ENCODE results near the gene FEV. TPM values are rescaled to one million over a fixed set of nuclear protein-coding genes. Genes with fewer than 3 reads are reported as not detected.
A peak's percentile ranks its signal among the peaks of the same experiment; 100 is the strongest.

Gene FEV
- not detected in 2 replicates for total RNA-seq (2014; rRNA removed; shearing (Covaris generic); ENCODE audit: low replicate concordance)

GRCh38 chr2:218985021-218985324 lies at the start of gene FEV:
Gene FEV, minus strand, starts transcription at chr2:218985184. Its CDS starts 109 bp downstream, at chr2:218985075.
- H3K4me3 ChIP-seq (ENCODE audit: low read length) = no peak within 1 kb of the TSS
- H4K20me1 ChIP-seq (ENCODE audit: insufficient read depth, low read depth, low read length) = no peaks in the 10 kb centered on the region
- H3K36me3 ChIP-seq (ENCODE audit: insufficient read depth, low read length) = no peaks in the 10 kb centered on the region
- no peaks in the 10 kb centered on the region for H3K79me2 ChIP-seq (ENCODE audit: low read length)
- no peaks in the 10 kb centered on the region for H3K27me3 ChIP-seq (ENCODE audit: low read length)
- no peak for DNase-seq
- peaks cover 7% of the 10 kb centered on the region for H3K4me1 ChIP-seq (ENCODE audit: low read length)
- no peak within 1 kb of the TSS for H3K9ac ChIP-seq (ENCODE audit: low read length)
- H3K27ac ChIP-seq (ENCODE audit: low read length) = no peak within 1 kb of the TSS
- no peaks in the 10 kb centered on the region for H3K9me3 ChIP-seq (ENCODE audit: low read length)
- no peak within 1 kb of the TSS for H2AFZ ChIP-seq (ENCODE audit: low read length)
- H3K4me2 ChIP-seq (ENCODE audit: low read depth, low read length, poor library complexity, severe bottlenecking) = no peak within 1 kb of the TSS
- no peaks in the 10 kb centered on the region for H3K9me2 ChIP-seq (replicated peaks; ENCODE audit: insufficient read depth, low read length)

- H3K9me2 ChIP-seq (replicated peaks; ENCODE audit: insufficient read depth, low read length) = no peaks in the 10 kb centered on the region
- H3K4me3 ChIP-seq (ENCODE audit: low read length) = no peak overlapping the region
- H4K20me1 ChIP-seq (ENCODE audit: insufficient read depth, low read depth, low read length) = 0 out of 2 replicates have a peak, but pooled peaks cover 3% of the 10 kb centered on the region
- no peaks in the 10 kb centered on the region for H3K4me1 ChIP-seq (ENCODE audit: low read length)
- no peak overlapping the region for H2AFZ ChIP-seq (ENCODE audit: low read length)
- H3K27ac ChIP-seq (ENCODE audit: low read length) = no peak overlapping the region
- DNase-seq = no peak
- H3K4me2 ChIP-seq (ENCODE audit: low read depth, low read length, poor library complexity, severe bottlenecking) = no peak overlapping the region
- no peaks in the 10 kb centered on the region for H3K9me3 ChIP-seq (ENCODE audit: low read length)
- no peak overlapping the region for H3K9ac ChIP-seq (ENCODE audit: low read length)
- no peaks in the 10 kb centered on the region for H3K79me2 ChIP-seq (ENCODE audit: low read length)
- no peaks in the 10 kb centered on the region for H3K27me3 ChIP-seq (ENCODE audit: low read length)
- no peaks in the 10 kb centered on the region for H3K36me3 ChIP-seq (ENCODE audit: insufficient read depth, low read length)
Measured at GRCh38 chr2:219032051-219032745, 47.2 kb upstream of the FEV start.

GRCh38 chr2:219031005-219031738 lies 46.2 kb upstream of the FEV start:
- no peak for DNase-seq
- Histone ChIP-seq H3K27ac (ENCODE audit: low read length) (no peak overlapping the region), H3K36me3 (ENCODE audit: insufficient read depth, low read length) (no peaks in the 10 kb centered on the region), H3K4me2 (ENCODE audit: low read depth, low read length, poor library complexity, severe bottlenecking) (no peak overlapping the region), H3K4me3 (ENCODE audit: low read length) (no peak overlapping the region), H3K27me3 (ENCODE audit: low read length) (no peaks in the 10 kb centered on the region), H3K9me2 (replicated peaks; ENCODE audit: insufficient read depth, low read length) (no peaks in the 10 kb centered on the region), H2AFZ (ENCODE audit: low read length) (no peak overlapping the region), H3K9me3 (ENCODE audit: low read length) (no peaks in the 10 kb centered on the region), H3K79me2 (ENCODE audit: low read length) (no peaks in the 10 kb centered on the region), H3K9ac (ENCODE audit: low read length) (no peak overlapping the region), H3K4me1 (ENCODE audit: low read length) (no peaks in the 10 kb centered on the region), H4K20me1 (ENCODE audit: insufficient read depth, low read depth, low read length) (0 out of 2 replicates have a peak, but pooled peaks cover 3% of the 10 kb centered on the region)

- no peaks in the 10 kb centered on the region for H3K36me3 ChIP-seq (ENCODE audit: insufficient read depth, low read length)
- no peak overlapping the region for H2AFZ ChIP-seq (ENCODE audit: low read length)
- no peaks in the 10 kb centered on the region for H3K9me2 ChIP-seq (replicated peaks; ENCODE audit: insufficient read depth, low read length)
- no peak overlapping the region for H3K4me3 ChIP-seq (ENCODE audit: low read length)
- no peak overlapping the region for H3K4me2 ChIP-seq (ENCODE audit: low read depth, low read length, poor library complexity, severe bottlenecking)
- H3K9ac ChIP-seq (ENCODE audit: low read length) = no peak overlapping the region
- H3K4me1 ChIP-seq (ENCODE audit: low read length) = no peaks in the 10 kb centered on the region
- H4K20me1 ChIP-seq (ENCODE audit: insufficient read depth, low read depth, low read length) = 0 out of 2 replicates have a peak, but pooled peaks cover 3% of the 10 kb centered on the region
- H3K27me3 ChIP-seq (ENCODE audit: low read length) = no peaks in the 10 kb centered on the region
- no peak for DNase-seq
- H3K9me3 ChIP-seq (ENCODE audit: low read length) = no peaks in the 10 kb centered on the region
- no peak overlapping the region for H3K27ac ChIP-seq (ENCODE audit: low read length)
- H3K79me2 ChIP-seq (ENCODE audit: low read length) = no peaks in the 10 kb centered on the region
Measured at GRCh38 chr2:219030177-219030940, 45.4 kb upstream of the FEV start.

GRCh38 chr2:219029829-219030165 lies 44.8 kb upstream of the FEV start:
- peak; percentile 87 for DNase-seq
- Histone ChIP-seq H3K4me3 (ENCODE audit: low read length) (no peak overlapping the region), H3K9ac (ENCODE audit: low read length) (no peak overlapping the region)

GRCh38 chr2:219028996-219029828 lies 44.2 kb upstream of the FEV start:
- no peaks in the 10 kb centered on the region for H3K4me1 ChIP-seq (ENCODE audit: low read length)
- H3K9me3 ChIP-seq (ENCODE audit: low read length) = no peaks in the 10 kb centered on the region
- H3K27ac ChIP-seq (ENCODE audit: low read length) = no peak overlapping the region
- no peak overlapping the region for H3K4me3 ChIP-seq (ENCODE audit: low read length)
- no peak overlapping the region for H3K4me2 ChIP-seq (ENCODE audit: low read depth, low read length, poor library complexity, severe bottlenecking)
- no peak for DNase-seq
- H3K36me3 ChIP-seq (ENCODE audit: insufficient read depth, low read length) = no peaks in the 10 kb centered on the region
- no peaks in the 10 kb centered on the region for H3K27me3 ChIP-seq (ENCODE audit: low read length)
- H3K9me2 ChIP-seq (replicated peaks; ENCODE audit: insufficient read depth, low read length) = no peaks in the 10 kb centered on the region
- 0 out of 2 replicates have a peak, but pooled peaks cover 3% of the 10 kb centered on the region for H4K20me1 ChIP-seq (ENCODE audit: insufficient read depth, low read depth, low read length)
- H2AFZ ChIP-seq (ENCODE audit: low read length) = no peak overlapping the region
- H3K79me2 ChIP-seq (ENCODE audit: low read length) = no peaks in the 10 kb centered on the region
- H3K9ac ChIP-seq (ENCODE audit: low read length) = no peak overlapping the region

More at GRCh38 chr2:219029829-219030165, 44.8 kb upstream of the FEV start:
- H3K4me1 ChIP-seq (ENCODE audit: low read length) = no peaks in the 10 kb centered on the region
- H3K27me3 ChIP-seq (ENCODE audit: low read length) = no peaks in the 10 kb centered on the region
- H3K36me3 ChIP-seq (ENCODE audit: insufficient read depth, low read length) = no peaks in the 10 kb centered on the region
- no peaks in the 10 kb centered on the region for H3K9me3 ChIP-seq (ENCODE audit: low read length)
- H2AFZ ChIP-seq (ENCODE audit: low read length) = no peak overlapping the region
- no peak overlapping the region for H3K27ac ChIP-seq (ENCODE audit: low read length)
- H3K79me2 ChIP-seq (ENCODE audit: low read length) = no peaks in the 10 kb centered on the region
- no peaks in the 10 kb centered on the region for H3K9me2 ChIP-seq (replicated peaks; ENCODE audit: insufficient read depth, low read length)
- H4K20me1 ChIP-seq (ENCODE audit: insufficient read depth, low read depth, low read length) = 0 out of 2 replicates have a peak, but pooled peaks cover 3% of the 10 kb centered on the region
- no peak overlapping the region for H3K4me2 ChIP-seq (ENCODE audit: low read depth, low read length, poor library complexity, severe bottlenecking)

GRCh38 chr2:219028141-219028540 lies 43.2 kb upstream of the FEV start:
- Histone ChIP-seq H3K27me3 (ENCODE audit: low read length) (no peaks in the 10 kb centered on the region), H3K27ac (ENCODE audit: low read length) (no peak overlapping the region), H4K20me1 (ENCODE audit: insufficient read depth, low read depth, low read length) (0 out of 2 replicates have a peak, but pooled peaks cover 3% of the 10 kb centered on the region), H3K4me3 (ENCODE audit: low read length) (no peak overlapping the region), H3K9me3 (ENCODE audit: low read length) (no peaks in the 10 kb centered on the region), H3K4me2 (ENCODE audit: low read depth, low read length, poor library complexity, severe bottlenecking) (no peak overlapping the region), H3K4me1 (ENCODE audit: low read length) (no peaks in the 10 kb centered on the region), H3K36me3 (ENCODE audit: insufficient read depth, low read length) (no peaks in the 10 kb centered on the region), H3K79me2 (ENCODE audit: low read length) (no peaks in the 10 kb centered on the region), H2AFZ (ENCODE audit: low read length) (no peak overlapping the region), H3K9ac (ENCODE audit: low read length) (no peak overlapping the region), H3K9me2 (replicated peaks; ENCODE audit: insufficient read depth, low read length) (no peaks in the 10 kb centered on the region)
- no peak for DNase-seq

Measured in Karpas-422 (cell line).